Rectal smooth muscle tissue (tissue), 1 donor: ENCODE data around the gene ATF6.
"Not testable (repeated sequence)": the region's sequence is repeated elsewhere in the genome, so short reads cannot be mapped to it uniquely, and the experiment has no call there.

ENCODE experiments used
- H3K27ac ChIP-seq: one replicate; pipeline ENCODE4 v1.7.0; 2013; ENCODE audit warnings: low read depth, low read length, inconsistent platforms
- H3K27me3 ChIP-seq: one replicate; pipeline ENCODE4 v1.7.0; 2013; ENCODE audit warnings: low read length; ENCODE audit not compliant: control insufficient read depth, insufficient read depth
- H3K36me3 ChIP-seq: one replicate; pipeline ENCODE4 v1.7.0; 2013; ENCODE audit warnings: low read length; ENCODE audit not compliant: control insufficient read depth, insufficient read depth
- H3K4me1 ChIP-seq: one replicate; pipeline ENCODE4 v1.7.0; 2013; ENCODE audit warnings: low read length; ENCODE audit not compliant: control insufficient read depth, insufficient read depth
- H3K4me3 ChIP-seq: one replicate; pipeline ENCODE4 v1.7.0; 2013; ENCODE audit warnings: low read length
- H3K9ac ChIP-seq: one replicate; pipeline ENCODE4 v1.7.0; 2013; ENCODE audit warnings: low read length

The ATF6 gene

GRCh38 chr1:161801955-161802354, 35.8 kb downstream of the ATF6 start:
- Histone ChIP-seq H3K27me3 (no peaks in the 10 kb centered on the region), H3K36me3 (peaks cover 9% of the 10 kb centered on the region), H3K27ac (peak overlapping the region; percentile 42), H3K4me1 (peaks cover 26% of the 10 kb centered on the region), H3K4me3 (no peak overlapping the region), H3K9ac (no peak overlapping the region)

GRCh38 chr1:161803181-161803580, 37.1 kb downstream of the ATF6 start:
- peaks cover 26% of the 10 kb centered on the region for H3K4me1 ChIP-seq
- no peak overlapping the region for H3K9ac ChIP-seq
- H3K36me3 ChIP-seq = peaks cover 4% of the 10 kb centered on the region
- H3K27ac ChIP-seq = peak overlapping the region; percentile 38
- no peak overlapping the region for H3K4me3 ChIP-seq
- H3K27me3 ChIP-seq = no peaks in the 10 kb centered on the region

GRCh38 chr1:161805399-161806197, 39.5 kb downstream of the ATF6 start:
- Histone ChIP-seq H3K4me1 (peaks cover 26% of the 10 kb centered on the region), H3K27ac (peak overlapping the region; percentile 37), H3K27me3 (no peaks in the 10 kb centered on the region), H3K4me3 (no peak overlapping the region), H3K9ac (no peak overlapping the region), H3K36me3 (peaks cover 4% of the 10 kb centered on the region)

GRCh38 chr1:161809202-161809601, 43.1 kb downstream of the ATF6 start:
- H3K4me1 ChIP-seq = peaks cover 13% of the 10 kb centered on the region
- not testable (repeated sequence) for H3K4me3 ChIP-seq, H3K9ac ChIP-seq, H3K36me3 ChIP-seq, H3K27me3 ChIP-seq, H3K27ac ChIP-seq

- H3K9ac ChIP-seq, H3K36me3 ChIP-seq, H3K27me3 ChIP-seq, H3K4me3 ChIP-seq, H3K27ac ChIP-seq: not testable (repeated sequence)
- peaks cover 13% of the 10 kb centered on the region for H3K4me1 ChIP-seq
Measured at GRCh38 chr1:161809656-161810055, 43.5 kb downstream of the ATF6 start.

- Histone ChIP-seq H3K9ac (no peak overlapping the region), H3K36me3 (peaks cover 4% of the 10 kb centered on the region), H3K27me3 (no peaks in the 10 kb centered on the region), H3K27ac (no peak overlapping the region), H3K4me1 (peaks cover 8% of the 10 kb centered on the region), H3K4me3 (no peak overlapping the region)
Measured at GRCh38 chr1:161810780-161811179, 44.7 kb downstream of the ATF6 start.

GRCh38 chr1:161816201-161816600, 50.1 kb downstream of the ATF6 start:
- no peak overlapping the region for H3K4me3 ChIP-seq
- H3K4me1 ChIP-seq = peaks cover 5% of the 10 kb centered on the region
- H3K27ac ChIP-seq = no peak overlapping the region
- no peaks in the 10 kb centered on the region for H3K27me3 ChIP-seq
- no peak overlapping the region for H3K9ac ChIP-seq
- H3K36me3 ChIP-seq = peaks cover 3% of the 10 kb centered on the region

- Histone ChIP-seq H3K27ac (peak overlapping the region; percentile 3), H3K9ac (no peak overlapping the region), H3K4me3 (no peak overlapping the region), H3K27me3 (no peaks in the 10 kb centered on the region), H3K36me3 (peaks cover 3% of the 10 kb centered on the region), H3K4me1 (peaks cover 5% of the 10 kb centered on the region)
Measured at GRCh38 chr1:161817176-161817730, 51.1 kb downstream of the ATF6 start.

- H3K4me3 ChIP-seq = no peak overlapping the region
- H3K36me3 ChIP-seq = no peaks in the 10 kb centered on the region
- H3K27me3 ChIP-seq = no peaks in the 10 kb centered on the region
- no peak overlapping the region for H3K9ac ChIP-seq
- no peak overlapping the region for H3K27ac ChIP-seq
- H3K4me1 ChIP-seq = peaks cover 5% of the 10 kb centered on the region
Measured at GRCh38 chr1:161820914-161821313, 54.8 kb downstream of the ATF6 start.

GRCh38 chr1:161824618-161825017, 58.5 kb downstream of the ATF6 start:
- Histone ChIP-seq H3K4me1 (no peaks in the 10 kb centered on the region), H3K27ac (no peak overlapping the region), H3K27me3 (no peaks in the 10 kb centered on the region), H3K4me3 (no peak overlapping the region), H3K9ac (no peak overlapping the region), H3K36me3 (no peaks in the 10 kb centered on the region)

GRCh38 chr1:161825831-161826230, 59.7 kb downstream of the ATF6 start:
- Histone ChIP-seq H3K27me3 (no peaks in the 10 kb centered on the region), H3K4me3 (no peak overlapping the region), H3K36me3 (no peaks in the 10 kb centered on the region), H3K4me1 (no peaks in the 10 kb centered on the region), H3K27ac (no peak overlapping the region), H3K9ac (no peak overlapping the region)

- no peak overlapping the region for H3K4me3 ChIP-seq
- H3K27me3 ChIP-seq = no peaks in the 10 kb centered on the region
- no peaks in the 10 kb centered on the region for H3K4me1 ChIP-seq
- H3K27ac ChIP-seq = no peak overlapping the region
- no peaks in the 10 kb centered on the region for H3K36me3 ChIP-seq
- no peak overlapping the region for H3K9ac ChIP-seq
Measured at GRCh38 chr1:161826478-161826877, 60.4 kb downstream of the ATF6 start.

- H3K9ac ChIP-seq = no peak overlapping the region
- no peak overlapping the region for H3K27ac ChIP-seq
- no peaks in the 10 kb centered on the region for H3K36me3 ChIP-seq
- H3K27me3 ChIP-seq = no peaks in the 10 kb centered on the region
- no peak overlapping the region for H3K4me3 ChIP-seq
- H3K4me1 ChIP-seq = no peaks in the 10 kb centered on the region
Measured at GRCh38 chr1:161827786-161828185, 61.7 kb downstream of the ATF6 start.
